Natural killer cell treated with Interleukin-12 subunit alpha and Interleukin-12 subunit beta and Interleukin-15 and Interleukin-18, amount 100 ng/mL, for 72 hours (primary cell): ENCODE data around the gene LRRC3B. TPM values are rescaled to one million over a fixed set of nuclear protein-coding genes. Genes with fewer than 3 reads are reported as not detected.

Experiments
- ATAC-seq, 2 donors: fragments of 150-1000 bp; cut with Tn5 transposase in 1 of 2; sonication (Bioruptor Pico), chemical (Tn5 transposase) in 1 of 2; 2 replicates each; pipeline ENCODE4 v1.10.0; 2021
- DNase-seq: peaks from one replicate; pipeline ENCODE4 v3.0.0; 2022; ENCODE audit warnings: low spot score
- H3K27ac Mint-ChIP-seq, 2 donors: 1 replicate in 1 of 2; 2 replicates in 1 of 2; pipeline ENCODE4 v1.8.0; 2022; ENCODE audit warnings: mixed read lengths in 2 of 2, mild to moderate bottlenecking in 1 of 2, moderate library complexity in 1 of 2
- H3K27me3 Mint-ChIP-seq, 2 donors: 1 replicate in 1 of 2; 2 replicates in 1 of 2; pipeline ENCODE4 v1.8.0; 2022; ENCODE audit warnings: mixed read lengths in 2 of 2
- H3K36me3 Mint-ChIP-seq: one replicate; pipeline ENCODE4 v1.8.0; 2022; ENCODE audit warnings: mixed read lengths
- H3K4me1 Mint-ChIP-seq, 2 donors: 1 replicate in 1 of 2; 2 replicates in 1 of 2; pipeline ENCODE4 v1.8.0; 2022; ENCODE audit warnings: low read depth in 2 of 2, mixed read lengths in 2 of 2, mild to moderate bottlenecking in 1 of 2
- H3K4me3 Mint-ChIP-seq: one replicate; pipeline ENCODE4 v1.8.0; 2022; ENCODE audit warnings: mixed read lengths
- H3K9me3 Mint-ChIP-seq: 2 replicates; pipeline ENCODE4 v1.8.0; 2022; ENCODE audit warnings: mixed read lengths
- total RNA-seq, 2 donors: library from RNA; stranded (reverse); gene quantifications; one replicate each; pipeline ENCODE4 v1.2.3, GENCODE V29; 2022

The LRRC3B gene
- total RNA-seq, 2 donors from 2014 or later, result not detected

DNA sequence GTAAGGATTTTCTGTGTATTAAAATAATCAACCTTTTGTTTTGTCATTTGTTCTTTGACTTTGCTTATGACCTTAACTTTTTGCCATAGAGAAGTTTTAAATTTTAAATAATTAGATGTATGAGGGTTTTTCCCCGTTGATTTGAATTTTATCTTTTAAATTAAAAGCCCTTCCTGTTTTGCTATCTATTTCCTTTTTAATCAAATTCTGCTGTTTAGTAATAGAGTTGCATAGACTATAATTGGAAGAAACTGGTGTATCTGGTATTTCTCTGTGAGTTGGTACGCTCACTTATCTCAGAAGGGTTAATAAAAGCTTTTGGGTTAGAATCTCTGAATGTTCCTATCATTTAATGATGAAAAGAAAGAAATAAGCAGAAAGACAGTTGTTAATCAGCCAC, 82.2 kb downstream of the LRRC3B start:
- no peaks in the 10 kb centered on the region for H3K36me3 Mint-ChIP-seq
- no peak overlapping the region for H3K4me3 Mint-ChIP-seq
- no peak for DNase-seq
- no peaks in the 10 kb centered on the region for H3K4me1 Mint-ChIP-seq
- H3K27ac Mint-ChIP-seq, result no peak overlapping the region
- ATAC-seq, result no peak
- peaks cover 8% of the 10 kb centered on the region for H3K9me3 Mint-ChIP-seq
- H3K27me3 Mint-ChIP-seq, result no peaks in the 10 kb centered on the region

DNA sequence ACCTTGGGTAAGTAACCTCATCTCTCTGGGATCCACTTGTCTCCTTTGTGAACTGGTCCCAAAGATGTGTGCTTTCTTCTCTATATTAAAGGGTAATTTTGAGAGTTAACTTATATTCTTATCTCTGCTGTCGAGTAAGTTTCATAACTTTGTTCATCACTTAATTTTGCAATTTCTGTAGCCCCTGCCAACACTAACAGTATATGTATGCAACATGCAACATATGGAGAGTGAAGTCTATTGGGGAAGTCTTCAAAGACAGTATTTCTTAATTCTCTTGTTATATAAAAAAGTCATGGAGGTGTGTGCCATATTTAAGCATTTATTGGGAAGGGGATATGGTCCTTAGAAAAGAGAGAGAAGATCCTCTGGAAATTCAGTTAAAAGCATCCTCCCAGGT, 85.9 kb downstream of the LRRC3B start:
- Mint-ChIP-seq H3K27me3 (no peaks in the 10 kb centered on the region), H3K36me3 (no peaks in the 10 kb centered on the region), H3K4me3 (no peak overlapping the region), H3K9me3 (peaks cover 4% of the 10 kb centered on the region), H3K4me1 (no peaks in the 10 kb centered on the region), H3K27ac (no peak overlapping the region)
- DNase-seq (no peak), ATAC-seq (no peak)

DNA sequence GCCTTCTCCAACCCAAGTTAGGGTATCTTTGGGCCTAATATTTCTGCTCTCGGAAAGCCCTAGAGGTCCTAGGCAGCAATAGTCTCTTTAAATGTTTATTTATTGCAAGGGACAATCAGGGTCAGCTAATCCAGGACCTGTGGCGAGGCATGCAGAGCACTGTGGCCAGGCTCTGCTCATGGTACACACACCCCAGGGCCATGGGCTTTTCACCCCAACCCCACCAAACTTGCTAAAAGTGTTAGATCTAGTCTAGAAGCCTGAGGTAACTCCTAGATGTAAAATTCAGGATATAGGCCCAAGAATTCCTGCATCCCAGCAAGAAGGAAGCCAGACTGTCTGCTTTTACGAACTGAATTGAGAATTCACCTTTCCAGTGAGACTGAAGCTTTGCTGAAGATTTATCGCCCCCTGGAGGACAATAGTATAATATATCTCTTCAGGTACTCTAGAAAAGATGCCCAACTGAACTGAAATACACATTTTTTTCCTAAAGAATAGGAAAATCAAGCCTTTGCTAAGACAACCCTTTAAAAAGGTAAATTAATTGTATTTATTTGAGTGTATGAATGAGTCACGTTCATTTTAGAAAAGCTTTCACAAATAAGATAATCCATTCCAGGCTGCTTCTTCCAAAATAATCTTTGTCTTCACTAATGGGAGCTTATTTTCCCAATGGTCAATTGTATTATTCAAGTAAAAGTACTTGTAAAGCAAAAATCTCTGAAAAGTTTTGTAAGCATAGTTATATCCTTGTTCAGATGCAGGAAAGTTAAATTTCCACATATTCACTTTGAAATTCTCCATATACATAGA, 89.8 kb downstream of the LRRC3B start:
- Mint-ChIP-seq H3K4me3 (no peak overlapping the region), H3K27ac (no peak overlapping the region), H3K9me3 (peaks cover 4% of the 10 kb centered on the region), H3K4me1 (no peaks in the 10 kb centered on the region), H3K27me3 (no peaks in the 10 kb centered on the region), H3K36me3 (no peaks in the 10 kb centered on the region)
- DNase-seq, result no peak
- no peak for ATAC-seq

DNA sequence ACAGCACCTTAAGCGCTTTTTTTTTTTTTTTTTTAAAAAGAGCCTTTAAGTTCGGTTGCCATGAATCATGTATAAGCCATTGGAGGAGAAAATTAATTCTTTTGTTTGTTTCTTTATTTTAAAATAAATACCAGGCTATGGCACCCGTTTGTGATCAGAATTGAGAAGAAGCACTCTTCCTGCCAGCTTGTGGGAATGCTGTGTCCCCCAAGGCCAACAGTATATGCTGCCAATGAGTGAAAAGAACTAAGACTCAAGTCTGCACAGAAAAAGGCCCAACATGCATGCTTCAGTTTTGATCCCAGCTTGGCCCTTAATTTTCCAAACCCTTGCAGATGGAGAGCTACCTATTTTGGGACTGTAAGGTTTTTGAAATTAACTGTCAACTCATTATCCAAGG, 90.5 kb downstream of the LRRC3B start:
- Mint-ChIP-seq H3K27me3 (no peaks in the 10 kb centered on the region), H3K9me3 (no peaks in the 10 kb centered on the region), H3K27ac (no peak overlapping the region), H3K4me1 (no peaks in the 10 kb centered on the region), H3K36me3 (no peaks in the 10 kb centered on the region), H3K4me3 (no peak overlapping the region)
- ATAC-seq (no peak), DNase-seq (no peak)

DNA sequence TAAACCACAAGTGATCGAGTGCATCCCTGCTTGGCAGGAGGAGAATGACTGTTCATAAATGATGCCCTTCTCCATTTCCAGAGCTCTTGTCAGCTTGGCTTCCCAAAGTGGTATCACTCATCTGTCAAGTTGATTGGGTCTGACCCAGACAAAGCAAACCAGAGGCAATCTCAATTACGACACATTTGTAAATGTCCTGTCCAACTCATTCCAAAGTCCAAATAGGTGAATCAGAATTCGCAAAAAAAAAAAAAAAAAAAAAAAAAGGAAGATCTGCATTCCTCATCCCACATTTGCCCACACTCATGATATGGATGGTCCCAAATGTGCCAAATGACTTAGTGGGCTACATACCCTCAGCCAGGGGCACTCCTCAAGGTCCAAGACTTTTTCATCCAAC, 91.9 kb downstream of the LRRC3B start:
- Mint-ChIP-seq H3K36me3 (no peaks in the 10 kb centered on the region), H3K4me1 (no peaks in the 10 kb centered on the region), H3K4me3 (no peak overlapping the region), H3K9me3 (no peaks in the 10 kb centered on the region), H3K27ac (no peak overlapping the region), H3K27me3 (no peaks in the 10 kb centered on the region)
- DNase-seq (no peak), ATAC-seq (no peak)

DNA sequence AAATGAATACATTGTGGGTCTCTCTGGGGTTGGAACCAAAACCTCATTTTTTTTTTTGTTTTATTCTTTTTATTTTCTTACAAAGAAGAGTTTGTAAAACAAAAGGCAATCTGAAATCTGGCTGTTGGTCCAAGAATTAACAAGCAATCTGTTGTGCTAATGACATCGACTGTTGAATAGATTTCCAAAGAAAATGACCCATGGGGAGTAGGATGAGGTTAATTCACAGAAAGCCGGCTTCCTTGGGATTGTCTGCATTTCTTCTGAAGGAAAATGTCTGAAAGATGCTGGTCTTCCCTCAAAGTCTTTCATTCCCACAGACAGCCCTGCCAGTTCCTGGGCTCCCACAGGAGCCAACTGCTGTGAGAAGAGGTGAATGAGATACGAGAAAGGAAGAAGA, 92.9 kb downstream of the LRRC3B start:
- Mint-ChIP-seq H3K4me1 (no peaks in the 10 kb centered on the region), H3K27ac (no peak overlapping the region), H3K9me3 (no peaks in the 10 kb centered on the region), H3K27me3 (no peaks in the 10 kb centered on the region), H3K4me3 (no peak overlapping the region), H3K36me3 (no peaks in the 10 kb centered on the region)
- DNase-seq (no peak), ATAC-seq (no peak)

DNA sequence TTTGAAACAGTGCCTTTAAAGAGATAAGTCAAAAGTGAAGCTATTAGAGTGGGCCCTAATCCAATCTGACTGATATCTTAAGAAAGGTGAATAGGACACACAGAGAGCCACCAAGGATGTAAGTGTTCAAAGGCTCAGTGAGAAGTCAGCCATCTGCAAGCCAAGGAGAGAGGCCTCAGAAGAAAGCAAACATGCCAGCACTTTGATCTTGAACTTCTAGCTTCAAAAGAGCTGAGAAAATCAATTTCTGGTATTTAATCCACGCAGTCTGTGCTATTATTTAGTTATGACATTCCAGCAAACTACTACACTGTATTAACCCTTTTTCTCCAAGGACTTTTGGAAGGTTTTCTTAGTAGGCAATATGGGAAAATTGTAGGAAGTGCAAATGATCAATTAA, 95.7 kb downstream of the LRRC3B start:
- Mint-ChIP-seq H3K9me3 (no peaks in the 10 kb centered on the region), H3K36me3 (no peaks in the 10 kb centered on the region), H3K27ac (no peak overlapping the region), H3K4me3 (no peak overlapping the region), H3K4me1 (no peaks in the 10 kb centered on the region), H3K27me3 (no peaks in the 10 kb centered on the region)
- ATAC-seq, result no peak
- DNase-seq, result no peak

DNA sequence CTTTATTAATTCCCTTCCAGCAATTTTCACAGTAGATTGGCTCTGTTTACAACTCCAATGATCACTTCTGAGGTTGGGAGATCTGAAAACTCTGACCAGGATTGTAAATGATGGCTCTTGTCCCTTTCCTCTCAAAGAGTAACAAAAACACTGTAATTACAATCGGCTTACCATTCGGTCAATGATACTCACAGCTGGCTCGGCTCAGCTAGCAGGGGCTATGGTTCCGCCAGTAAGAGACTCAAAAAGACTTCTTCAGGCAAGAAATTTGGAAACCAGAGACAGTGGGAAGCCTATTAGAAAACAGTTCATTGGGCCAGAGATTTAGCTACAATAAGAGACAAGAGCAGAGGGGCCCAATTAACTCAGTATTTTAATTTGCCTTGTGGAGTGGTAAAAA, 96.6 kb downstream of the LRRC3B start:
- no peaks in the 10 kb centered on the region for H3K27me3 Mint-ChIP-seq
- no peaks in the 10 kb centered on the region for H3K9me3 Mint-ChIP-seq

DNA sequence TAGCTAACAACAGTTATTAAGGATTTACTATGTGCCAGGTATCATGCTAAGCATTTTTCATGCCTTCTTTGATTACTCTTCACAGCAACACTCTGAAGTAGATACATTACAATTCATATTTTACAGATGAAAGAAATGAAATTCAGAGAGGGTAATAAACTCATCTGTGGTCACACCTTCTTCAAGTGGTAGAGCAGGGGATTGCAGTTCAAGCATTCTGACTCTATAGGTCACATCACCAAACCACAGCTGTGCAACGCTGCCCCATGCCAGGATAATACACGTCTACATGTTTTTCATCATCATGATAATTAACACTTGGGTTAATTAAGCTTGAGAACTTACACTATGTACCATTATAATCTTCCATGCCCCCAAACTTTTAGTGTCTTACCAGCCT, 98.5 kb downstream of the LRRC3B start:
- Mint-ChIP-seq H3K27ac (no peak overlapping the region), H3K4me1 (no peaks in the 10 kb centered on the region), H3K4me3 (no peak overlapping the region), H3K9me3 (no peaks in the 10 kb centered on the region), H3K27me3 (no peaks in the 10 kb centered on the region), H3K36me3 (no peaks in the 10 kb centered on the region)
- no peak for DNase-seq
- ATAC-seq, result no peak

More for the DNA sequence above, 96.6 kb downstream of the LRRC3B start:
- DNase-seq, result no peak
- no peak overlapping the region for H3K27ac Mint-ChIP-seq
- no peaks in the 10 kb centered on the region for H3K4me1 Mint-ChIP-seq
- H3K4me3 Mint-ChIP-seq, result no peak overlapping the region
- ATAC-seq, result no peak
- H3K36me3 Mint-ChIP-seq, result no peaks in the 10 kb centered on the region

DNA sequence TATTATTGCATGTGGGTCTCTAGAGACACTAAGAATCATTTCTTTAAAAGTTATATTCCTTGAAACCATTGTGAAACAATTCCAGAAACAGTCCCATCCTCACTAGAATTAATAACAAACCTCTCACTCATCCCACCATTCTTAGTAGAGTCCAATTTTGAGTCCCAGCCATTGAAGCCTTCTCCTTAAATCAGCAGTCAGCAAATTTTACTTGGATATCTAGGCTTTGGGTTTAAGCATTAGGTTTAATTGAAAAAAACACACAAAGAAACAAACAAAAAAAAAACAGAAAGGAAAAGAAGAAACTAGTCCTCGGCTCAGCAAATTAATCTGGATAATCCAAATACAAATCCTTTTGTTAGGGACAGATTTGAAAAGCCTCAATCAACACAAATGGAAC, 109.3 kb downstream of the LRRC3B start:
- ATAC-seq (no peak), DNase-seq (no peak)
- H3K4me1 Mint-ChIP-seq, result no peaks in the 10 kb centered on the region
- no peak overlapping the region for H3K27ac Mint-ChIP-seq
- peaks cover 10% of the 10 kb centered on the region for H3K9me3 Mint-ChIP-seq
- no peaks in the 10 kb centered on the region for H3K27me3 Mint-ChIP-seq
- no peaks in the 10 kb centered on the region for H3K36me3 Mint-ChIP-seq
- H3K4me3 Mint-ChIP-seq, result no peak overlapping the region

DNA sequence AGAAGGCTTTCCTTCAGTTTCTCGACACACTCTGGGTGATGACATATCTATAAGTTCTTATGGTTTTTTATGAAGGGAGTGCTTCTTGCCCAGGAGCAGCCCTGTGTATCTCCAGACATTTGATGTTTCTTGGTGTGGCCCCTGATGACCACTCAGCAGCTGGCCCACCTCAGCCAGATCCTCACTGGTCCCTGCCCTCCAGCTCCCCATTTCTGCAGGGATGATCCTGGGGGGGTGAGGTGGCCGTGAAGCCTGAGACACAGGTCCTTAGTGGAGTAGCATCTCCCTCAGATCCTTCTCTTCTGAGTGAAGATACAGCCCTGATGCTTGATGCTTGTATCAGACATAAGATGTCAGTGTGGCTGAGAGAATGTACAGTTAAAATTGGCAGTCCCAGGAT, 127.7 kb downstream of the LRRC3B start:
- Mint-ChIP-seq H3K9me3 (peaks cover 12% of the 10 kb centered on the region), H3K36me3 (no peaks in the 10 kb centered on the region), H3K4me3 (no peak overlapping the region), H3K4me1 (no peaks in the 10 kb centered on the region), H3K27ac (no peak overlapping the region), H3K27me3 (no peaks in the 10 kb centered on the region)
- ATAC-seq, result no peak
- no peak for DNase-seq

DNA sequence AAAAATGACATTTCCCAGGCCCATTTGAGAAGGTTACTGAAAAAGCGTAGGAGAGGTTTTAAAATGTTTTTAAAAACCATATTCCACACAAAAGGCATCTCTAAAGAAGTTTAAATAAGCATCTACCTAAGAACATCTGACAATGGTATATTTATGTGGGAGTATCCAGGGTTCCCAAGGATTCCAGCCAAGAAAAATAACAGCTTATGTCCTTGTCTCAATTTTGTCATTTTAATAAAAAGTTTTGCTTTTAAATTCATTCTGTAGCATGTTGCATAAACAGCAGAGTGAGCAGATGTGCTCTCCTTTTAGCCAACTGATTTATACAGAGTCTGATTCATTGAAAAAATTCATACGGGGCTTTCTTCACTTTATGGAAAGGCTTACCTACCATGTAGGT, 129.9 kb downstream of the LRRC3B start:
- peaks cover 23% of the 10 kb centered on the region for H3K9me3 Mint-ChIP-seq

DNA sequence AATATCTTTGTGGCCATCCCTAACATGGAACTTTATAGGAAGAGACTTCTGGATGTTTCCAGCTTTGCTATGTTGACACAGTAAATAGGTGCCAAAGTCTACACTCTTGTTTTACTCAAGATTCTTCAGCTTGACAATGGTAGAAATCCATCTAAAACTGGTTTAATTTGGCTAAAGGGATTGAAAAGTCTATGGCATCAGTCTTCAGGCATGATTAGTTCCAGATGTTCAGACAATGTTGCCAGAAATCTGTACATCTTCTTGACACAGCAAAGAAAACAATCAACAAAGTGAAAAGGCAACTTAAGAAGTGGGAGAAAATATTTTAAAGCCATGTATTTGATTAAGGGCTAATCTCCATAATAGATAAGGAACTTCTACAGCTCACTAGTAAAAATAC, 130.5 kb downstream of the LRRC3B start:
- Mint-ChIP-seq H3K4me3 (no peak overlapping the region), H3K4me1 (no peaks in the 10 kb centered on the region), H3K9me3 (peaks cover 24% of the 10 kb centered on the region), H3K27ac (no peak overlapping the region), H3K27me3 (no peaks in the 10 kb centered on the region), H3K36me3 (no peaks in the 10 kb centered on the region)
- ATAC-seq (no peak), DNase-seq (no peak)

More for the DNA sequence above, 129.9 kb downstream of the LRRC3B start:
- no peaks in the 10 kb centered on the region for H3K4me1 Mint-ChIP-seq
- DNase-seq (no peak), ATAC-seq (no peak)
- H3K36me3 Mint-ChIP-seq, result no peaks in the 10 kb centered on the region
- H3K27me3 Mint-ChIP-seq, result no peaks in the 10 kb centered on the region
- H3K4me3 Mint-ChIP-seq, result no peak overlapping the region
- H3K27ac Mint-ChIP-seq, result no peak overlapping the region

DNA sequence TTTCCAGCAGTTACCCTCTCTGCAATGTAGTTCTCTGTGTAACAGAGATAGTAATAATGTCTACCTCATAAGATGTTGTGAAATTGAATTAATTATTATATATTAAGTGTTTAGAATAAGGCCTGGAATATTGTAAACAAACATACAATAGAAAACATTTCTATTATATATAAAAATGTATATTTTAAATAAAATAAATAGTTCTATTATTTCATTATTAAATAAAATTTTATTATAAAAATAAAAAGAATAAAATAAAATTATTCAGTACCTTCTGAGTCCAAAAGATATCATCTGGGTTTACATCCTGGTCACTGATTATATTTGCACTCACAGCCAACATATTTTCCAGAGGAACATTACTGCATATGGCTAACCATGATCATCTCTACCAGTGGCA, 135.4 kb downstream of the LRRC3B start:
- Mint-ChIP-seq H3K36me3 (no peaks in the 10 kb centered on the region), H3K4me3 (no peak overlapping the region), H3K27me3 (no peaks in the 10 kb centered on the region), H3K4me1 (no peaks in the 10 kb centered on the region), H3K9me3 (peaks cover 25% of the 10 kb centered on the region), H3K27ac (no peak overlapping the region)
- ATAC-seq (no peak), DNase-seq (no peak)
